Measurements from ENCODE around the gene MRFAP1.
"Not testable (repeated sequence)": the region's sequence is repeated elsewhere in the genome, so short reads cannot be mapped to it uniquely, and the experiment has no call there.

The MRFAP1 gene

GRCh38 chr4:6612961-6613675 is 27.4 kb upstream of the MRFAP1 start:
- DNase-seq = no peak

GRCh38 chr4:6613676-6614651 is 26.5 kb upstream of the MRFAP1 start:
- DNase-seq = no peak

GRCh38 chr4:6614701-6615230 is 25.7 kb upstream of the MRFAP1 start:
- no peak for DNase-seq

- no peak for DNase-seq
These were observed 24.1 kb upstream of the MRFAP1 start for GRCh38 chr4:6616087-6616995.

GRCh38 chr4:6617246-6617645 is 23.2 kb upstream of the MRFAP1 start:
- DNase-seq = no peak

- no peak for DNase-seq
These were observed 21.9 kb upstream of the MRFAP1 start for GRCh38 chr4:6618386-6619115.

- DNase-seq = no peak
These were observed 21.4 kb upstream of the MRFAP1 start for GRCh38 chr4:6619116-6619465.

GRCh38 chr4:6619466-6620255 is 20.8 kb upstream of the MRFAP1 start:
- no peak for DNase-seq

- no peak for DNase-seq
These were observed 20.2 kb upstream of the MRFAP1 start for GRCh38 chr4:6620296-6620695.

- DNase-seq = no peak
These were observed 19.5 kb upstream of the MRFAP1 start for GRCh38 chr4:6620891-6621555.

- DNase-seq = no peak
These were observed 18.9 kb upstream of the MRFAP1 start for GRCh38 chr4:6621556-6621927.

- DNase-seq = no peak
These were observed 17.7 kb upstream of the MRFAP1 start for GRCh38 chr4:6622744-6623143.

- DNase-seq = no peak
These were observed 15.2 kb upstream of the MRFAP1 start for GRCh38 chr4:6625256-6625655.

- no peak for DNase-seq
These were observed 14.4 kb upstream of the MRFAP1 start for GRCh38 chr4:6626066-6626465.

GRCh38 chr4:6627832-6628231 is 12.7 kb upstream of the MRFAP1 start:
- DNase-seq = no peak

- DNase-seq = not testable (repeated sequence)
These were observed 12.0 kb upstream of the MRFAP1 start for GRCh38 chr4:6628484-6628883.

GRCh38 chr4:6632125-6632524 is 8.4 kb upstream of the MRFAP1 start:
- no peak for DNase-seq

GRCh38 chr4:6633091-6633906 is 7.2 kb upstream of the MRFAP1 start:
- no peak for DNase-seq

GRCh38 chr4:6634746-6635145 is 5.7 kb upstream of the MRFAP1 start:
- DNase-seq = no peak
